OCI-LY1 (cell line): ENCODE measurements around the gene MYRF.

Experiments
- CTCF ChIP-seq: fragments of 200-600 bp; sonication (generic), shearing (Covaris generic); IDR thresholded peaks from 2 replicates; pipeline ENCODE4 v1.5.1; 2017; ENCODE audit warnings: mild to moderate bottlenecking, antibody characterized with exemption, low read length, moderate library complexity, mixed read lengths
- EZH2 ChIP-seq: fragments of 200-600 bp; sonication (generic), shearing (Covaris generic); IDR thresholded peaks from 2 replicates; pipeline ENCODE4 v1.8.0; 2017; ENCODE audit warnings: borderline replicate concordance, mixed run types, mild to moderate bottlenecking, antibody characterized with exemption, low read length, moderate library complexity, mixed read lengths

- TF ChIP-seq CTCF (no peak), EZH2 (no peak)
Measured at GRCh38 chr11:61761440-61762222, 9.2 kb downstream of the MYRF start.
